Neural progenitor cell (in vitro differentiated cells): ENCODE data around the gene CITED4. TPM values are rescaled to one million over a fixed set of nuclear protein-coding genes. Genes with fewer than 3 reads are reported as not detected.

Source experiments
- DNase-seq: peaks from one replicate; pipeline ENCODE4 v3.0.0-alpha.2; 2016; ENCODE audit warnings: low spot score
- H2AFZ ChIP-seq: fragments of 200-600 bp; sonication (generic); replicated peaks from 2 replicates; pipeline ENCODE4 v1.6.1; 2016; ENCODE audit warnings: antibody characterized with exemption
- H3F3A ChIP-seq: fragments of 200-600 bp; sonication (generic); 2 replicates; pipeline ENCODE4 v1.6.1; 2016; ENCODE audit warnings: antibody characterized with exemption, low read depth
- H3K27ac ChIP-seq: fragments of 200-600 bp; sonication (generic); 2 replicates; pipeline ENCODE4 v1.5.1; 2016; ENCODE audit warnings: mild to moderate bottlenecking
- H3K27me3 ChIP-seq: fragments of 200-600 bp; sonication (generic); 2 replicates; pipeline ENCODE4 v1.6.1; 2016; ENCODE audit warnings: mild to moderate bottlenecking, moderate library complexity
- H3K36me3 ChIP-seq: fragments of 200-600 bp; sonication (generic); 2 replicates; pipeline ENCODE4 v1.5.1; 2016
- H3K4me1 ChIP-seq: fragments of 200-600 bp; sonication (generic); 2 replicates; pipeline ENCODE4 v1.6.1; 2016; ENCODE audit warnings: mixed run types
- H3K4me2 ChIP-seq: fragments of 200-600 bp; sonication (generic); 2 replicates; pipeline ENCODE4 v1.6.1; 2016
- H3K4me3 ChIP-seq: fragments of 200-600 bp; sonication (generic); 2 replicates; pipeline ENCODE4 v1.5.1; 2016
- H3K79me2 ChIP-seq: fragments of 200-600 bp; sonication (generic); 2 replicates; pipeline ENCODE4 v1.6.1; 2016; ENCODE audit warnings: low read depth
- H3K9ac ChIP-seq: fragments of 200-600 bp; sonication (generic); 2 replicates; pipeline ENCODE4 v1.6.1; 2016
- H3K9me3 ChIP-seq: fragments of 200-600 bp; sonication (generic); 2 replicates; pipeline ENCODE4 v1.5.1; 2016; ENCODE audit warnings: low read depth
- H4K20me1 ChIP-seq: fragments of 200-600 bp; sonication (generic); 2 replicates; pipeline ENCODE4 v1.6.1; 2016; ENCODE audit warnings: low read depth
- H3K27ac Mint-ChIP-seq: 3 replicates; pipeline ENCODE4 v1.8.0; 2021; ENCODE audit warnings: mixed read lengths
- H3K27me3 Mint-ChIP-seq: 2 replicates; pipeline ENCODE4 v1.8.0; 2022; ENCODE audit warnings: low read depth, mild to moderate bottlenecking, inconsistent platforms, moderate library complexity, mixed read lengths; ENCODE audit not compliant: insufficient read depth
- H3K36me3 Mint-ChIP-seq: 3 replicates; pipeline ENCODE4 v1.8.0; 2021; ENCODE audit warnings: mixed read lengths
- H3K4me1 Mint-ChIP-seq: 3 replicates; pipeline ENCODE4 v1.8.0; 2021; ENCODE audit warnings: mixed read lengths
- H3K4me3 Mint-ChIP-seq: 3 replicates; pipeline ENCODE4 v1.8.0; 2021; ENCODE audit warnings: mild to moderate bottlenecking, moderate library complexity, mixed read lengths
- H3K9me3 Mint-ChIP-seq: 3 replicates; pipeline ENCODE4 v1.8.0; 2020; ENCODE audit warnings: mixed read lengths
- CTCF ChIP-seq: fragments of 200-600 bp; sonication (generic); IDR thresholded peaks from 2 replicates; pipeline ENCODE4 v1.5.1; 2017; ENCODE audit warnings: antibody characterized with exemption, mild to moderate bottlenecking
- EZH2 ChIP-seq: fragments of 200-600 bp; sonication (generic); IDR thresholded peaks from 2 replicates; pipeline ENCODE4 v1.6.1; 2017; ENCODE audit warnings: antibody characterized with exemption, mild to moderate bottlenecking, moderate library complexity
- EZH2phosphoT487 ChIP-seq: fragments of 200-600 bp; sonication (generic); IDR thresholded peaks from 2 replicates; pipeline ENCODE4 v1.6.1; 2017; ENCODE audit warnings: antibody characterized with exemption
- total RNA-seq: library from RNA; depleted of rRNA; stranded (reverse); fragments of >200 nt; gene quantifications from 2 replicates; pipeline ENCODE4 v1.2.3, GENCODE V29; 2015; ENCODE audit warnings: low replicate concordance

Gene CITED4
- total RNA-seq, 1 donor from 2014 or later: 0.77 TPM

GRCh38 chr1:40830419-40830943, 31.7 kb downstream of the CITED4 start:
- H3K27me3 ChIP-seq: peaks cover 18% of the 10 kb centered on the region
- Mint-ChIP-seq H3K4me1 (peaks cover 20% of the 10 kb centered on the region), H3K9me3 (no peaks in the 10 kb centered on the region), H3K36me3 (no peaks in the 10 kb centered on the region), H3K4me3 (no peak overlapping the region), H3K27ac (no peak overlapping the region), H3K27me3 (peaks cover 11% of the 10 kb centered on the region)
- peaks cover 6% of the 10 kb centered on the region for H3K4me1 ChIP-seq
- H2AFZ ChIP-seq: no peak overlapping the region
- H3F3A ChIP-seq: peaks cover 6% of the 10 kb centered on the region
- H3K9me3 ChIP-seq: no peaks in the 10 kb centered on the region
- H3K79me2 ChIP-seq: no peaks in the 10 kb centered on the region
- no peaks in the 10 kb centered on the region for H3K36me3 ChIP-seq
- no peak overlapping the region for H3K9ac ChIP-seq
- H4K20me1 ChIP-seq: peaks cover 3% of the 10 kb centered on the region
- H3K4me3 ChIP-seq: no peak overlapping the region
- TF ChIP-seq EZH2phosphoT487 (no peak), CTCF (no peak), EZH2 (no peak)
- H3K27ac ChIP-seq: no peak overlapping the region
- no peak for DNase-seq
- H3K4me2 ChIP-seq: no peak overlapping the region

GRCh38 chr1:40829631-40830245, 32.4 kb downstream of the CITED4 start:
- Mint-ChIP-seq H3K27ac (no peak overlapping the region), H3K9me3 (no peaks in the 10 kb centered on the region), H3K4me1 (peaks cover 27% of the 10 kb centered on the region), H3K4me3 (no peak overlapping the region), H3K36me3 (no peaks in the 10 kb centered on the region), H3K27me3 (peaks cover 11% of the 10 kb centered on the region)
- no peak overlapping the region for H2AFZ ChIP-seq
- no peak overlapping the region for H3K4me2 ChIP-seq
- H4K20me1 ChIP-seq: peaks cover 6% of the 10 kb centered on the region
- H3K79me2 ChIP-seq: no peaks in the 10 kb centered on the region
- DNase-seq: no peak
- TF ChIP-seq EZH2phosphoT487: no peak
- no peak for TF ChIP-seq EZH2
- TF ChIP-seq CTCF: no peak
- H3K4me1 ChIP-seq: peaks cover 11% of the 10 kb centered on the region
- H3F3A ChIP-seq: peaks cover 13% of the 10 kb centered on the region
- no peak overlapping the region for H3K27ac ChIP-seq
- H3K36me3 ChIP-seq: no peaks in the 10 kb centered on the region
- no peaks in the 10 kb centered on the region for H3K9me3 ChIP-seq
- H3K4me3 ChIP-seq: no peak overlapping the region
- no peak overlapping the region for H3K9ac ChIP-seq
- peaks cover 18% of the 10 kb centered on the region for H3K27me3 ChIP-seq

- H4K20me1 ChIP-seq: peaks cover 13% of the 10 kb centered on the region
- Mint-ChIP-seq H3K9me3 (no peaks in the 10 kb centered on the region), H3K4me1 (peaks cover 42% of the 10 kb centered on the region), H3K4me3 (peak overlapping the region; percentile 48), H3K27me3 (peaks cover 7% of the 10 kb centered on the region), H3K27ac (peak overlapping the region; percentile 97), H3K36me3 (no peaks in the 10 kb centered on the region)
- TF ChIP-seq EZH2 (no peak), CTCF (no peak), EZH2phosphoT487 (no peak)
- peaks cover 19% of the 10 kb centered on the region for H3F3A ChIP-seq
- H3K4me3 ChIP-seq: no peak overlapping the region
- H3K4me1 ChIP-seq: peaks cover 23% of the 10 kb centered on the region
- H3K27me3 ChIP-seq: peaks cover 37% of the 10 kb centered on the region
- H3K36me3 ChIP-seq: no peaks in the 10 kb centered on the region
- no peak for DNase-seq
- no peaks in the 10 kb centered on the region for H3K79me2 ChIP-seq
- no peak overlapping the region for H2AFZ ChIP-seq
- H3K9me3 ChIP-seq: no peaks in the 10 kb centered on the region
- H3K27ac ChIP-seq: no peak overlapping the region
- H3K9ac ChIP-seq: no peak overlapping the region
- H3K4me2 ChIP-seq: peak overlapping the region; percentile 74
Observed at GRCh38 chr1:40825996-40826395, 36.2 kb downstream of the CITED4 start.
